H9 (cell line): Measurements from ENCODE around the gene ZBP1. TPM values are rescaled to one million over a fixed set of nuclear protein-coding genes. Genes with fewer than 3 reads are reported as not detected.

ENCODE experiments used
- DNase-seq: peaks from one replicate; pipeline ENCODE4 v3.0.0-alpha.2; 2017
- H2AFZ ChIP-seq: one replicate; pipeline ENCODE4 v1.6.1; 2013; ENCODE audit warnings: mild to moderate bottlenecking, low read length, control low read depth, moderate library complexity
- H2AK5ac ChIP-seq: 2 replicates; pipeline ENCODE4 v1.6.1; 2013; ENCODE audit warnings: low read length, control low read depth, mixed read lengths; ENCODE audit not compliant: insufficient read length
- H2BK120ac ChIP-seq: one replicate; pipeline ENCODE4 v1.6.1; 2013; ENCODE audit warnings: low read depth, mild to moderate bottlenecking, low read length, control low read depth, inconsistent platforms; ENCODE audit not compliant: poor library complexity, severe bottlenecking
- H2BK12ac ChIP-seq: 2 replicates; pipeline ENCODE4 v1.6.1; 2013; ENCODE audit warnings: low read length, control low read depth, mixed read lengths, low read depth; ENCODE audit not compliant: insufficient read length
- H2BK15ac ChIP-seq: 2 replicates; pipeline ENCODE4 v1.6.1; 2013; ENCODE audit warnings: low read depth, low read length, control low read depth
- H2BK20ac ChIP-seq: one replicate; pipeline ENCODE4 v1.6.1; 2013; ENCODE audit warnings: low read depth, mild to moderate bottlenecking, low read length, control low read depth, inconsistent platforms; ENCODE audit not compliant: poor library complexity, severe bottlenecking
- H2BK5ac ChIP-seq: 2 replicates; pipeline ENCODE4 v1.6.1; 2013; ENCODE audit warnings: low read length, control low read depth, mixed read lengths; ENCODE audit not compliant: insufficient read length
- H3K14ac ChIP-seq: 2 replicates; pipeline ENCODE4 v1.6.1; 2013; ENCODE audit warnings: low read length, control low read depth; ENCODE audit not compliant: insufficient read depth
- H3K18ac ChIP-seq: 2 replicates; pipeline ENCODE4 v1.6.1; 2013; ENCODE audit warnings: low read depth, mild to moderate bottlenecking, mixed read lengths, low read length, control low read depth; ENCODE audit not compliant: insufficient read length
- H3K23ac ChIP-seq: 2 replicates; pipeline ENCODE4 v1.6.1; 2013; ENCODE audit warnings: low read length, control low read depth, mixed read lengths, low read depth; ENCODE audit not compliant: insufficient read length
- H3K23me2 ChIP-seq: 2 replicates; pipeline ENCODE4 v1.6.1; 2013; ENCODE audit warnings: low read depth, mild to moderate bottlenecking, mixed read lengths, low read length, control low read depth; ENCODE audit not compliant: insufficient read length, poor library complexity, severe bottlenecking
- H3K27ac ChIP-seq: 2 replicates; pipeline ENCODE4 v1.5.1; 2013; ENCODE audit warnings: low read length, control low read depth, mixed read lengths, low read depth; ENCODE audit not compliant: insufficient read length
- H3K27me3 ChIP-seq: 2 replicates; pipeline ENCODE4 v1.6.1; 2013; ENCODE audit warnings: low read length, control low read depth, inconsistent platforms; ENCODE audit not compliant: insufficient read depth
- H3K4ac ChIP-seq: 2 replicates; pipeline ENCODE4 v1.6.1; 2013; ENCODE audit warnings: low read depth, mild to moderate bottlenecking, control low read depth, inconsistent platforms, low read length, moderate library complexity
- H3K4me1 ChIP-seq: 2 replicates; pipeline ENCODE4 v1.6.1; 2013; ENCODE audit warnings: low read length, control low read depth, inconsistent platforms; ENCODE audit not compliant: insufficient read depth
- H3K4me2 ChIP-seq: 2 replicates; pipeline ENCODE4 v1.6.1; 2013; ENCODE audit warnings: low read length, control low read depth, mixed read lengths; ENCODE audit not compliant: insufficient read length, insufficient read depth
- H3K56ac ChIP-seq: 2 replicates; pipeline ENCODE4 v1.6.1; 2013; ENCODE audit warnings: low read depth, mild to moderate bottlenecking, mixed read lengths, low read length, control low read depth; ENCODE audit not compliant: insufficient read length
- H3K79me1 ChIP-seq: 2 replicates; pipeline ENCODE4 v1.6.1; 2013; ENCODE audit warnings: low read depth, mild to moderate bottlenecking, moderate library complexity, low read length, control low read depth, inconsistent platforms; ENCODE audit not compliant: insufficient read depth, poor library complexity, severe bottlenecking
- H3K79me2 ChIP-seq: 2 replicates; pipeline ENCODE4 v1.6.1; 2013; ENCODE audit warnings: low read length, control low read depth, inconsistent platforms; ENCODE audit not compliant: insufficient read depth
- H3K9ac ChIP-seq: 2 replicates; pipeline ENCODE4 v1.6.1; 2013; ENCODE audit warnings: low read length, control low read depth, mixed read lengths; ENCODE audit not compliant: insufficient read length; ENCODE audit errors: extremely low read depth
- H3K9me3 ChIP-seq: one replicate; pipeline ENCODE4 v1.6.1; 2013; ENCODE audit warnings: low read depth, low read length, inconsistent platforms; ENCODE audit not compliant: control insufficient read depth
- H3T11ph ChIP-seq: one replicate; pipeline ENCODE4 v1.6.1; 2013; ENCODE audit warnings: mild to moderate bottlenecking, low read length, control low read depth, inconsistent platforms
- H4K20me1 ChIP-seq: one replicate; pipeline ENCODE4 v1.6.1; 2013; ENCODE audit not compliant: control insufficient read depth, insufficient read length, insufficient read depth
- H4K5ac ChIP-seq: 2 replicates; pipeline ENCODE4 v1.6.1; 2013; ENCODE audit warnings: low read depth, mild to moderate bottlenecking, mixed read lengths, low read length, control low read depth; ENCODE audit not compliant: insufficient read length
- H4K8ac ChIP-seq: replicated peaks from 2 replicates; pipeline ENCODE4 v1.6.1; 2013; ENCODE audit warnings: low read length, control low read depth, mixed read lengths, low read depth; ENCODE audit not compliant: insufficient read length
- H4K91ac ChIP-seq: 2 replicates; pipeline ENCODE4 v1.6.1; 2013; ENCODE audit warnings: low read depth, mild to moderate bottlenecking, moderate library complexity, mixed read lengths, low read length, control low read depth; ENCODE audit not compliant: insufficient read length
- H3K27ac Mint-ChIP-seq, 3 experiments: 2 replicates in 2 of 3; 3 replicates in 1 of 3; pipeline ENCODE4 v1.8.0; 2020 to 2021; ENCODE audit warnings: mixed read lengths in 3 of 3, mild to moderate bottlenecking in 1 of 3, moderate library complexity in 1 of 3
- H3K27me3 Mint-ChIP-seq: 2 replicates; pipeline ENCODE4 v1.8.0; 2021; ENCODE audit warnings: low read depth, mild to moderate bottlenecking, moderate library complexity, mixed read lengths
- H3K36me3 Mint-ChIP-seq, 3 experiments: 2 replicates in 2 of 3; 3 replicates in 1 of 3; pipeline ENCODE4 v1.8.0; 2020 to 2021; ENCODE audit warnings: low read depth in 3 of 3, mixed read lengths in 3 of 3; ENCODE audit not compliant: insufficient read depth in 1 of 3
- H3K4me1 Mint-ChIP-seq, 2 experiments: 2 replicates each; pipeline ENCODE4 v1.8.0; 2020; ENCODE audit warnings: mixed read lengths in 2 of 2
- H3K4me3 Mint-ChIP-seq, 2 experiments: 2 replicates in 1 of 2; 3 replicates in 1 of 2; pipeline ENCODE4 v1.8.0; 2020 to 2021; ENCODE audit warnings: mild to moderate bottlenecking in 2 of 2, mixed read lengths in 2 of 2, moderate library complexity in 1 of 2
- H3K9me3 Mint-ChIP-seq, 2 experiments: 2 replicates in 1 of 2; 3 replicates in 1 of 2; pipeline ENCODE4 v1.8.0; 2020; ENCODE audit warnings: mild to moderate bottlenecking in 2 of 2, mixed read lengths in 2 of 2, moderate library complexity in 1 of 2
- CTCF ChIP-seq: fragments of 200-600 bp; sonication (generic); conservative IDR thresholded peaks from 3 replicates; pipeline ENCODE4 v1.8.0; 2021; ENCODE audit warnings: antibody characterized with exemption, mild to moderate bottlenecking
- WGBS: extraction: QIAGEN DNeasy Blood & Tissue Kit; methylation state at CpG from one replicate; pipeline ENCODE4 v1.1.7; 2013; ENCODE audit warnings: missing lambda C conversion rate, low lambda C conversion rate, mixed read lengths; ENCODE audit not compliant: insufficient read length; ENCODE audit errors: extremely low coverage; 5-methylcytosine and 5-hydroxymethylcytosine counted together
- total RNA-seq: library from RNA; stranded (reverse); gene quantifications from 2 replicates; pipeline ENCODE4 v1.2.1, GENCODE V29; 2021

Gene ZBP1
- total RNA-seq, 1 experiment from 2014 or later = not detected

GRCh38 chr20:57624124-57624523, 3.9 kb upstream of the ZBP1 start:
- Histone ChIP-seq H3K23ac (no peak overlapping the region), H3T11ph (no peak overlapping the region), H2BK5ac (no peak overlapping the region), H4K8ac (no peak overlapping the region), H4K91ac (no peak overlapping the region), H3K27ac (no peak overlapping the region), H2BK120ac (no peak overlapping the region), H2BK15ac (no peak overlapping the region), H3K79me1 (no peaks in the 10 kb centered on the region), H2BK12ac (no peak overlapping the region), H4K5ac (no peak overlapping the region), H2AFZ (no peak overlapping the region), H3K14ac (no peak overlapping the region), H3K4me1 (no peaks in the 10 kb centered on the region), H3K18ac (no peak overlapping the region), H2BK20ac (no peak overlapping the region), H3K4ac (no peak overlapping the region), H3K27me3 (no peaks in the 10 kb centered on the region), H2AK5ac (no peak overlapping the region), H3K9ac (no peak overlapping the region), H3K56ac (no peak overlapping the region), H4K20me1 (peaks cover 3% of the 10 kb centered on the region), H3K79me2 (no peaks in the 10 kb centered on the region), H3K4me2 (no peak overlapping the region), H3K9me3 (no peaks in the 10 kb centered on the region), H3K23me2 (no peaks in the 10 kb centered on the region)
- Mint-ChIP-seq H3K36me3 (peaks cover 0 to 3% (median 0%) of the 10 kb centered on the region in 3 experiments; a peak in 2 of 7 replicates), H3K27me3 (peaks cover 3% of the 10 kb centered on the region), H3K9me3 (peaks cover 8 to 9% of the 10 kb centered on the region in 2 experiments; a peak in 4 of 5 replicates), H3K4me1 (peaks cover 6 to 10% of the 10 kb centered on the region in 2 experiments), H3K4me3 (no peak overlapping the region), H3K27ac (no peak overlapping the region)
- WGBS = no CpG with 5 or more reads among the region's 3 CpGs
- no peak for TF ChIP-seq CTCF
- DNase-seq = no peak
